ENCODE results near the gene ANKRD33B. TPM values are rescaled to one million over a fixed set of nuclear protein-coding genes. Genes with fewer than 3 reads are reported as not detected.

Gene ANKRD33B
- polyA plus RNA-seq, 3 donors, result 0.05 TPM; not detected in 2

GRCh38 chr5:10636363-10637142 is 72.7 kb downstream of the ANKRD33B start:
- H3K27ac Mint-ChIP-seq, result peak overlapping the region in 4 of 7 donors; percentile 12 to 99 (median 42)
- WGBS (ENCODE audit: insufficient coverage), result 93% methylated on average over 7 of the region's 15 CpGs
- peaks cover 45% of the 10 kb centered on the region for H3K4me1 Mint-ChIP-seq

More at GRCh38 chr5:10636363-10637142, 72.7 kb downstream of the ANKRD33B start:
- H3K27me3 ChIP-seq (ENCODE audit: control insufficient read depth in 2 of 2, insufficient read depth in 2 of 2, low read length in 2 of 2), result no peaks in the 10 kb centered on the region
- no peaks in the 10 kb centered on the region for H4K20me1 ChIP-seq (ENCODE audit: insufficient read depth, low read length)
- no peak overlapping the region for H2AFZ ChIP-seq (ENCODE audit: insufficient read depth, low read depth, low read length, poor library complexity, severe bottlenecking)
- H3K27ac ChIP-seq (ENCODE audit: low read depth in 1 of 2, low read length in 2 of 2), result peak overlapping the region in 1 of 2 donors; percentile 98
- peaks cover 0 to 3% of the 10 kb centered on the region in 2 donors for H3K36me3 Mint-ChIP-seq
- H3K4me2 ChIP-seq (replicated peaks; ENCODE audit: extremely low read depth, low read length, poor library complexity, severe bottlenecking), result no peak overlapping the region
- H3K4me3 Mint-ChIP-seq, result no peak overlapping the region
- H3K79me2 ChIP-seq (ENCODE audit: insufficient read depth, low read length), result no peaks in the 10 kb centered on the region
- H3K4me3 ChIP-seq (replicated peaks in 1 of 3; ENCODE audit: low read depth in 2 of 3, low read length in 3 of 3), result no peak overlapping the region
- H3K27me3 Mint-ChIP-seq (ENCODE audit: low read depth in 3 of 3), result peaks cover 0 to 7% (median 2%) of the 10 kb centered on the region in 3 donors
- H3K4me1 ChIP-seq (ENCODE audit: control insufficient read depth in 1 of 2, insufficient read depth in 2 of 2, low read length in 2 of 2), result peaks cover 43 to 46% of the 10 kb centered on the region in 2 donors
- peaks cover 0 to 13% (median 8%) of the 10 kb centered on the region in 7 donors for H3K9me3 Mint-ChIP-seq
- DNase-seq, result no peak
- TF ChIP-seq CTCF (IDR thresholded peaks at IDR 0.05), result no peak
- H3K36me3 ChIP-seq (replicated peaks in 1 of 2; ENCODE audit: control insufficient read depth in 1 of 2, insufficient read depth in 2 of 2, low read length in 2 of 2), result no peaks in the 10 kb centered on the region
- H3K9me3 ChIP-seq (replicated peaks in 1 of 2; ENCODE audit: control insufficient read depth in 1 of 2, insufficient read depth in 1 of 2, low read length in 2 of 2), result peaks cover 4 to 5% of the 10 kb centered on the region in 2 donors
- intact Hi-C loops (cut with micrococcal nuclease), result loop anchor here (10.0 kb wide), 3 partner anchors 128 to 372 kb away; partner anchors contain the start of genes DAP (in 1 of the 2) and MARCHF6 (in 1 of the 2)
- no peak overlapping the region for H3K9ac ChIP-seq (ENCODE audit: insufficient read depth, low read length, poor library complexity, severe bottlenecking)

All from CD14-positive monocyte (primary cell).